KMS-11 (cell line): ENCODE measurements around the gene XIRP1.

Source experiments
- H2AFZ ChIP-seq: fragments of 200-600 bp; sonication (generic); 2 replicates; pipeline ENCODE4 v1.6.1; 2016; ENCODE audit warnings: antibody characterized with exemption, mixed run types, low read depth
- H3K27ac ChIP-seq: fragments of 200-600 bp; sonication (generic); 2 replicates; pipeline ENCODE4 v1.6.1; 2016; ENCODE audit warnings: mild to moderate bottlenecking, mixed run types
- H3K27me3 ChIP-seq: fragments of 200-600 bp; sonication (generic); 2 replicates; pipeline ENCODE4 v1.6.1; 2017; ENCODE audit warnings: mild to moderate bottlenecking, low read depth, mixed run types, moderate library complexity; ENCODE audit not compliant: insufficient read depth
- H3K36me3 ChIP-seq: fragments of 200-600 bp; sonication (generic); 2 replicates; pipeline ENCODE4 v1.6.1; 2017; ENCODE audit warnings: mild to moderate bottlenecking, mixed run types; ENCODE audit not compliant: insufficient read depth
- H3K4me1 ChIP-seq: fragments of 200-600 bp; sonication (generic); 2 replicates; pipeline ENCODE4 v1.6.1; 2016; ENCODE audit warnings: mild to moderate bottlenecking, low read depth, mixed run types; ENCODE audit not compliant: poor library complexity, severe bottlenecking
- H3K4me2 ChIP-seq: fragments of 200-600 bp; sonication (generic); 2 replicates; pipeline ENCODE4 v1.7.0; 2016; ENCODE audit warnings: mild to moderate bottlenecking, mixed run types
- H3K4me3 ChIP-seq: fragments of 200-600 bp; sonication (generic); IDR thresholded peaks from 2 replicates; pipeline ENCODE4 v1.6.1; 2017; ENCODE audit warnings: low read depth, low read length, mixed read lengths; ENCODE audit not compliant: insufficient read depth
- H3K79me2 ChIP-seq: fragments of 200-600 bp; sonication (generic); 2 replicates; pipeline ENCODE4 v1.6.1; 2016; ENCODE audit warnings: low read depth, mixed run types; ENCODE audit not compliant: insufficient read depth
- H3K9ac ChIP-seq: fragments of 200-600 bp; sonication (generic); 2 replicates; pipeline ENCODE4 v1.6.1; 2016; ENCODE audit warnings: mild to moderate bottlenecking, mixed run types
- H4K20me1 ChIP-seq: fragments of 200-600 bp; sonication (generic); 2 replicates; pipeline ENCODE4 v1.6.1; 2016; ENCODE audit warnings: mild to moderate bottlenecking, mixed run types; ENCODE audit not compliant: insufficient read depth
- TF ChIP-seq, protein P1 (sequence below): fragments of 200-600 bp; sonication (generic); conservative IDR thresholded peaks from 2 replicates; pipeline ENCODE4 v1.6.1; 2017; ENCODE audit warnings: low read depth, mild to moderate bottlenecking, antibody characterized with exemption, low read length, moderate library complexity, mixed read lengths

The XIRP1 gene

DNA sequence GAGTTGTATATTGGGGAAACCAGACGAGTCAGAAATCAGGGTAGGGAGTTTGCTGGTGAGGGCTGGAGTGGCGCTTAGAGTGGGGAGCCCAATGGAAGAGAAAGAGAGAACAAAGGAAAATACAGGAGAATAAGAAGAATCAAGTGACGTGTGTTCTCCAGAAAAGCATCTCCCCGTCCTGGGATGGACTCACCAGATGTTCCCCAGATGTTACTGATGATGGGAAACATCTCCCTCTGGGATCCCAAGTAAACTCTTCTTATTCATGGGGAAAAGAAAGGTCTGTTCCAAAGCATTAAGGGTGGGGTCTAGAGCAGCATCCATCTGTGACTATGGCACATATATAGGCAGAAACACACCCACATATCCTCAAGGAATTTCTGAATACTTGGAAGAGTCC is 36.0 kb downstream of the XIRP1 start:
- H3K9ac ChIP-seq = no peak overlapping the region
- no peak overlapping the region for H3K27ac ChIP-seq
- H3K4me2 ChIP-seq = no peak overlapping the region
- H3K36me3 ChIP-seq = no peaks in the 10 kb centered on the region
- H3K79me2 ChIP-seq = no peaks in the 10 kb centered on the region
- peaks cover 5% of the 10 kb centered on the region for H3K4me1 ChIP-seq
- H2AFZ ChIP-seq = no peak overlapping the region
- no peaks in the 10 kb centered on the region for H4K20me1 ChIP-seq
- no peaks in the 10 kb centered on the region for H3K27me3 ChIP-seq
- TF ChIP-seq, protein P1, sequence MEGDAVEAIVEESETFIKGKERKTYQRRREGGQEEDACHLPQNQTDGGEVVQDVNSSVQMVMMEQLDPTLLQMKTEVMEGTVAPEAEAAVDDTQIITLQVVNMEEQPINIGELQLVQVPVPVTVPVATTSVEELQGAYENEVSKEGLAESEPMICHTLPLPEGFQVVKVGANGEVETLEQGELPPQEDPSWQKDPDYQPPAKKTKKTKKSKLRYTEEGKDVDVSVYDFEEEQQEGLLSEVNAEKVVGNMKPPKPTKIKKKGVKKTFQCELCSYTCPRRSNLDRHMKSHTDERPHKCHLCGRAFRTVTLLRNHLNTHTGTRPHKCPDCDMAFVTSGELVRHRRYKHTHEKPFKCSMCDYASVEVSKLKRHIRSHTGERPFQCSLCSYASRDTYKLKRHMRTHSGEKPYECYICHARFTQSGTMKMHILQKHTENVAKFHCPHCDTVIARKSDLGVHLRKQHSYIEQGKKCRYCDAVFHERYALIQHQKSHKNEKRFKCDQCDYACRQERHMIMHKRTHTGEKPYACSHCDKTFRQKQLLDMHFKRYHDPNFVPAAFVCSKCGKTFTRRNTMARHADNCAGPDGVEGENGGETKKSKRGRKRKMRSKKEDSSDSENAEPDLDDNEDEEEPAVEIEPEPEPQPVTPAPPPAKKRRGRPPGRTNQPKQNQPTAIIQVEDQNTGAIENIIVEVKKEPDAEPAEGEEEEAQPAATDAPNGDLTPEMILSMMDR = no peak
- no peak overlapping the region for H3K4me3 ChIP-seq

DNA sequence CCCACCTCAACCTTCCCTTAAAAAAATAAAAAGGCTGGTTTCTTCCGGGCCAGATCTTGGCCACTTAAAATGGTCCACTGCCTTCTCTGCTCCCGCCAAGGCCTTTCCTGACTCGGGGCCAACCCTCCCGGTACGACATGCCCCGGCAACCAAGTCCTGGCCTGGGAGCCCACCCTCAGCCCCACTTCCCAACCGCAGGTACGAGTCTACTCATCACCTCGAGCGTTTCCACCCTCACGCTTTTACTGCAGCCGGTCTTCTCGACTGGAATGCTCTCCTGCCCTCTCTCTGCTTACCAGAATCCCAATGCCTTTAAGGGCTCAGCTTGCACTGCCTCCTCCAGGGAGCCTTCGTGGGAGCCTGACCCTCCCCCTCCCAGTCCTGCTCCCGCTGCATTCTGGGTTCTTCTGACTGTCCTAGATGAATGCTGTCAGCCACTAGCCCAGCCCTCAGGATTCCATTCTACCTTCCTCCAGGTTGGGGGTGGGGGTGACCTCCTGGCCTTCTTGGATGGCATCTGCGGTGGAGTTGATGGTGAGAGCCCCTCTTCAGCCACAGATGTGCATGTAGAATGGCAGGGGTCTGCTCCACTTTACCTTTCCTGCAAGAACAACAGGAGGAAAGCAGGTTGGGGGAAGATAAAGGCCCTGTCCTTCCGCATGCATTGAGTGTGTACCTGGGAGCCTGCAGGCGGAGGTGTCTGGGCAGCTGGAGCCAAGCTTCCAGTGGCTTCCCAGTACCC is 37.9 kb downstream of the XIRP1 start:
- Histone ChIP-seq H3K27me3 (no peaks in the 10 kb centered on the region), H2AFZ (no peak overlapping the region), H3K4me2 (no peak overlapping the region), H3K27ac (no peak overlapping the region), H3K4me3 (no peak overlapping the region), H3K79me2 (peaks cover 6% of the 10 kb centered on the region; the same call in 1 of the 2 replicates), H3K4me1 (peaks cover 22% of the 10 kb centered on the region), H4K20me1 (no peaks in the 10 kb centered on the region), H3K36me3 (no peaks in the 10 kb centered on the region), H3K9ac (no peak overlapping the region)
- TF ChIP-seq, protein P1 = no peak

DNA sequence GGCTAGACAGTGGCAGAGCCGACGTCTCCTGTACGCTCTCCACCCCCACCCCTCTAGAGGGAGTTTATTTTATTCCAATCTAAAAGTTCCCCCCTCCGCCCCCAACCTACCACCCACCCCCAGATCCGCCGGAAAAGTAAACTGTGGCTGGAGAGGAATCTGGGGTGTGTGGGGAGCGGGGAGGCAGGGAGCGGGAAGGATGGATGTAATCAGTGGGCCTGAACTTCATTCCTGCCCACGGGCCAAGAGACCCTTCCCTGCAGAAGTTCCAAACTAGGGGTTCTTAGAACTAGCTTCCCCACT is 38.5 kb downstream of the XIRP1 start:
- Histone ChIP-seq H3K4me2 (no peak overlapping the region), H3K4me3 (no peak overlapping the region), H3K79me2 (peaks cover 6% of the 10 kb centered on the region; the same call in 1 of the 2 replicates), H3K36me3 (no peaks in the 10 kb centered on the region), H2AFZ (no peak overlapping the region), H3K27ac (no peak overlapping the region), H4K20me1 (no peaks in the 10 kb centered on the region), H3K9ac (no peak overlapping the region), H3K4me1 (peaks cover 24% of the 10 kb centered on the region), H3K27me3 (no peaks in the 10 kb centered on the region)
- TF ChIP-seq, protein P1 = no peak

DNA sequence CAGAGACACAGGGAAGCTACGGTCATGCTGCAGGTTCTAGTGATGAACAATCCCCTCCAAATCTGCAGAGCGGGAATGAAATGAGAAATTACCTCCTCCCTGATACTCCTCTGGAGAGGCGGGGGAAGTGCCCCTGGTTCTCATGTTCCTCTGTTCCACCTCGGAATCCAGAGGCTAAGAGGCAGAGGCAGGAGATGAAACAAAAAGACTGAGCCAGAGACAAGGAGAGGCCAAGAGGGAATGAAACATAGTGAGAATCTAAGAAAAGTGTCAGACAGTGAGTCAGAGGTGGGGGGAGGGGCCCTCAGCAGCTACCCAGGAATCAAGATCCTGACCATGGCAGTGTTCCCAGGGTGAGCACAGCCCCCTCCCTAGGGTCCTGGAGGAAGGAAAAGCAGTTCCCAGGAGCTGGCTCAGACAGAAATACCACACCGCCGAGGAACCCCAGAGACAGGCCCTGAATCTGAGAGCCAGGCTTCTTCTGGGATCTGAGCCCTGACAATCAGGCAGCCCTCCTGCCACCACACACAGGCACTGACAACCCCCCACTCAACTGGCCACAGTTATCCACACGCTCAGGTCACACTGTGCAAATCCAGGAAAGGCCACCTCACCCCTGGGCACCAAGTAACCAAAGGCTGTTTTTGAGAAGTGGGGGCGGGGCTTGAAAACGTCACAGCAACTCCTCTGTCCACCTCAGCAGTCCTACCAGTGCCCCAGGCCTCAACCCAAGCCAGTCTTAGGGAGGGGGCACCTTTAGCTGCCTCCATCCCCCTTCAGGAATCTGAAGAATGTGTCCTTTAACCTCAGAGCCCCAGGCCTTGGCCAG is 41.4 kb downstream of the XIRP1 start:
- H3K9ac ChIP-seq = peak overlapping the region; percentile 26; the same call in 1 of the 2 replicates
- no peak overlapping the region for H3K4me3 ChIP-seq
- peak overlapping the region; percentile 90 for H3K4me2 ChIP-seq
- TF ChIP-seq, protein P1 = no peak
- no peaks in the 10 kb centered on the region for H3K27me3 ChIP-seq
- no peaks in the 10 kb centered on the region for H4K20me1 ChIP-seq
- peak overlapping the region; percentile 36; the same call in 1 of the 2 replicates for H3K27ac ChIP-seq
- H3K79me2 ChIP-seq = peaks cover 6% of the 10 kb centered on the region; the same call in 1 of the 2 replicates
- peaks cover 41% of the 10 kb centered on the region for H3K4me1 ChIP-seq
- no peak overlapping the region for H2AFZ ChIP-seq
- H3K36me3 ChIP-seq = no peaks in the 10 kb centered on the region
